ENCODE measurements around the gene KCNE3.

DNA sequence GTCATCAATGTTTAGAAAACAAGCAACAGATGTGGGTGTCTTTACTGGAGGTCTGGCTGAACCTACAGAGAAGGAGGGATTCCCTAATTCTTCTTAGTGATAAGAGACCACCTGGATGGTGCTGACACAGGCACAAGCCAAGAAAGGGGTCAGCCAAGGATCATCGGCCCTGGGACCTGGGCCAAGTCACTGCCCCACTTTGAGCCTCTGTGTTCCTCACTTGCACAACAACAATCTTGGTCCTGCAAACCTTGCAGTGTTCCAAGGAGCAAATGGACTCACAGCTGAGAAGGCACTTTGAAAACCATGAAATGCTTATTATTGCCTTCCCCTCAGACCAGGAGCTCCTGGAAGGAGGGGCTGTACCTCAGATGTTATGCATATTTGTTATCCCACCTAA lies 7.0 kb upstream of the KCNE3 start:
- TF ChIP-seq, protein P1, sequence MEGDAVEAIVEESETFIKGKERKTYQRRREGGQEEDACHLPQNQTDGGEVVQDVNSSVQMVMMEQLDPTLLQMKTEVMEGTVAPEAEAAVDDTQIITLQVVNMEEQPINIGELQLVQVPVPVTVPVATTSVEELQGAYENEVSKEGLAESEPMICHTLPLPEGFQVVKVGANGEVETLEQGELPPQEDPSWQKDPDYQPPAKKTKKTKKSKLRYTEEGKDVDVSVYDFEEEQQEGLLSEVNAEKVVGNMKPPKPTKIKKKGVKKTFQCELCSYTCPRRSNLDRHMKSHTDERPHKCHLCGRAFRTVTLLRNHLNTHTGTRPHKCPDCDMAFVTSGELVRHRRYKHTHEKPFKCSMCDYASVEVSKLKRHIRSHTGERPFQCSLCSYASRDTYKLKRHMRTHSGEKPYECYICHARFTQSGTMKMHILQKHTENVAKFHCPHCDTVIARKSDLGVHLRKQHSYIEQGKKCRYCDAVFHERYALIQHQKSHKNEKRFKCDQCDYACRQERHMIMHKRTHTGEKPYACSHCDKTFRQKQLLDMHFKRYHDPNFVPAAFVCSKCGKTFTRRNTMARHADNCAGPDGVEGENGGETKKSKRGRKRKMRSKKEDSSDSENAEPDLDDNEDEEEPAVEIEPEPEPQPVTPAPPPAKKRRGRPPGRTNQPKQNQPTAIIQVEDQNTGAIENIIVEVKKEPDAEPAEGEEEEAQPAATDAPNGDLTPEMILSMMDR (IDR thresholded peaks at IDR 0.05), result no peak
- TF ChIP-seq POLR2A (IDR thresholded peaks at IDR 0.05), result no peak
